HG03432 (cell line): ENCODE results near the gene SF3B2.
"Not testable (repeated sequence)": the region's sequence is repeated elsewhere in the genome, so short reads cannot be mapped to it uniquely, and the experiment has no call there.

Experiments used
- ATAC-seq: cut with Tn5 transposase; IDR thresholded peaks from one replicate; pipeline ENCODE4 v1.9.1; 2021; ENCODE audit warnings: mild to moderate bottlenecking, moderate library complexity; ENCODE audit not compliant: unreplicated experiment

SF3B2 gene

GRCh38 chr11:66106786-66107599 lies 54.8 kb downstream of the SF3B2 start:
- ATAC-seq = no peak

GRCh38 chr11:66107600-66108510 lies 55.7 kb downstream of the SF3B2 start:
- ATAC-seq = no peak

- ATAC-seq = no peak
Measured at GRCh38 chr11:66109294-66109693, 57.1 kb downstream of the SF3B2 start.

DNA sequence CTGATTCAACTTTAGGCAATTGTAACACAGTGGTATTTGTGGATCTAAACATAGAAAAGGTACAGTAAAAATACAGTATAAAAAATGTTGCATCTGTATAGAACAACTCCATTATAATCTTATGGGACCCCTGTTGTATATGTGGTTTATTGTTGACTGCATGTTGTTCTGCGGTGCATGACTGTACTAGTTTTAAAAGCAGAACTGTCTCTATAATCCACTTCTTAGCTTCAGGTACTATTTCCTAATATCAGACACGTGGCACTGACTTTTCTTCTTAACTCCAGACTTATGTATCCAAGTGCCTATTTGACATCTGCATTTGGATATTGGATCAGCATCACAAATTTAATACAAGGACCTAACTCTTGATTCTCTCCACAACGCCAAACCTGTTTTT lies 59.0 kb downstream of the SF3B2 start:
- no peak for ATAC-seq

GRCh38 chr11:66112041-66112491 lies 59.9 kb downstream of the SF3B2 start:
- no peak for ATAC-seq

- no peak for ATAC-seq
Measured at GRCh38 chr11:66112601-66113499, 60.7 kb downstream of the SF3B2 start.

DNA sequence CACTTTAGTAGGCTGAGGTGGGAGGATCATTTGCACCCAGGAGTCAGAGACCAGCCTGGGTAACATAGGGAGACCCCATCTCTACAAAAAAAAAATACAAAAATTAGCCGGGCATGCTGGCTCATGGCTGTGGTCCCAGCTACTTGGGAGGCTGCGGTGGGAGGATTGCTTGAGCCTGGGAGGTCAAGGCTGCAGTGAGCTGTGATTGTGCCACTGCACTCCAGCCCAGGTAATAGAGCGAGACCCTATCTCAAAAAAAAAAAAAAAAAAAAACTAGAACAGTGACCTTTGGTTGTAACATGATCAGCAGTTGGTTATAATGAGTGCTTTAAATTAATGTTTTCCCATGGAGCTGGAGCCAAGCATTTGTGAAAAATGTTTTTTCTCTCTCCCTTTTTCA lies 62.8 kb downstream of the SF3B2 start:
- not testable (repeated sequence) for ATAC-seq

GRCh38 chr11:66115638-66116301 lies 63.6 kb downstream of the SF3B2 start:
- peak; percentile 60 for ATAC-seq

DNA sequence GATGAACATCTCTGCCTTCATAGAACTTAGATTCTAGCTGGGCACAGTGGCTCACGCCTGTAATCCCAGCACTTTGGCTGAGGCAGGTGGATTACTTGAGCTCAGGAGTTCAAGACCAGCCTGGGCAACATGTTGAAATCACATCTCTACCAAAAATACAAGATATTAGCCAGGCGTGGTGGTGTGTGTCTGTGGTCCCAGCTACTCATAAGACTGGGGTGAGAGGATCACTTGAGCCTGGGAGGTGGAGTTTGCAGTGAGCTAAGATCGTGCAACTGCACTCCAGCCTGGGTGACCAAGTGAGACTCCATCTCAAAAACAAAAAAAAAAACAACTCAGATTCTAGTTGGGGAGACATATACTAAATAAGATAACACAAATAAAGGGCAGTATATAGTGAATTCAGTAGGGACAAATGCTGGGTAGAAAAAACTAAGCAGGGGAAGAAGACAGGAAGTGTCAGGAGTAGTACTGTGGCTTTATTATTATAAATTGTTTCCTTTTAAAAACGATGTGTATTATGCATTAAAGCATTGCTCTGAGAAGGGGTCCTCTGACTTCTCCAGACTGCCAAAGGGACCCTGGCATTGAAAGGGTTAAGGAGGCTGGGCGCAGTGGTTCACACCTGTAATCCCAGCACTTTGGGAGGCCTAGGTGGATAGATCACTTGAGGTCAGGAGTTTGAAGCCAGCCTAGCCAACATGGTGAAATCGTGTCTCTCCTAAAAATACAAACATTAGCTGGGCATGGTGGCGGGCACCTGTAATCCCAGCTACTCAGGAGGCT lies 64.6 kb downstream of the SF3B2 start:
- no peak for ATAC-seq

GRCh38 chr11:66118847-66119246 lies 66.7 kb downstream of the SF3B2 start:
- ATAC-seq = no peak
